HepG2 (cell line): ENCODE results near the gene PCSK6. TPM values are rescaled to one million over a fixed set of nuclear protein-coding genes. Genes with fewer than 3 reads are reported as not detected.

ENCODE experiments used
- ATAC-seq: fragments of 200-7000 bp; cut with Tn5 transposase; 3 replicates; pipeline ENCODE4 v1.9.1; 2020; ENCODE audit warnings: mild to moderate bottlenecking, moderate library complexity
- BruUV-seq: library from RNA; stranded (reverse); fragments of 400-500 nt; replicated peaks from 2 replicates; lab custom pipeline; 2021; lab: Mats Ljungman, UMichigan
- CTCF ChIA-PET: fragments of 300-600 bp; formaldehyde crosslinking; extraction: SDS; loops from one replicate; lab custom pipeline; 2021; ENCODE audit warnings: low total read pairs, inconsistent platforms, low intra/inter-chr PET ratio; lab: Yijun Ruan, JAX
- POLR2A ChIA-PET: fragments of 350-600 bp; sonication (Branson Sonifier 250); formaldehyde crosslinking; loops from one replicate; lab custom pipeline; 2020; ENCODE audit warnings: antibody characterized with exemption, inconsistent platforms; lab: Yijun Ruan, JAX
- DNase-seq: peaks from one replicate; pipeline ENCODE4 v3.0.0-alpha.2; 2015; ENCODE audit warnings: low spot score
- FAIRE-seq: peaks from 3 replicates; lab custom pipeline; 2011; peaks lifted over from hg19 to GRCh38; lab: Jason Lieb, UNC
- H2AFZ ChIP-seq: one replicate; pipeline ENCODE4 v1.6.1; 2011; ENCODE audit warnings: low read length, inconsistent platforms
- H3K27ac ChIP-seq: fragments of 300-600 bp; 3 replicates; pipeline ENCODE4 v1.8.0; 2011; ENCODE audit warnings: mixed run types, mild to moderate bottlenecking, mixed read lengths, low read length, inconsistent platforms; ENCODE audit not compliant: insufficient read depth; ENCODE audit errors: extremely low read length
- H3K27me3 ChIP-seq, 2 experiments: fragments of 200-600 bp in 1 of 2; 2 replicates in 1 of 2; 3 replicates in 1 of 2; pipeline versions ENCODE4 v1.6.0 to v1.8.0; 2011; ENCODE audit warnings: low read length in 2 of 2, mild to moderate bottlenecking in 2 of 2, moderate library complexity in 2 of 2, inconsistent platforms in 1 of 2; ENCODE audit not compliant: insufficient read depth in 2 of 2, control insufficient read depth in 1 of 2
- H3K36me3 ChIP-seq, 2 experiments: fragments of 200-600 bp in 1 of 2; replicated peaks in 1 of 2; 2 replicates in 1 of 2; 3 replicates in 1 of 2; pipeline versions ENCODE4 v1.5.1 to v1.8.0; 2011; ENCODE audit warnings: low read length in 2 of 2, inconsistent platforms in 1 of 2; ENCODE audit not compliant: insufficient read depth in 2 of 2, control insufficient read depth in 1 of 2
- H3K4me1 ChIP-seq: 2 replicates; pipeline ENCODE4 v1.5.1; 2012; ENCODE audit warnings: low read length, inconsistent platforms; ENCODE audit not compliant: insufficient read depth
- H3K4me2 ChIP-seq: 2 replicates; pipeline ENCODE4 v1.6.0; 2011; ENCODE audit warnings: low read depth, low read length, inconsistent platforms
- H3K4me3 ChIP-seq, 3 experiments: fragments of 200-600 bp in 1 of 3; sonication (generic), shearing (Covaris generic) in 1 of 3; replicated peaks in 1 of 3; 2 replicates each; pipeline ENCODE4 v1.5.1; 2011 to 2016; ENCODE audit warnings: low read length in 3 of 3, inconsistent platforms in 2 of 3, low read depth in 2 of 3, mild to moderate bottlenecking in 2 of 3, control low read depth in 1 of 3, mixed read lengths in 1 of 3; ENCODE audit not compliant: insufficient read depth in 1 of 3
- H3K79me2 ChIP-seq: one replicate; pipeline ENCODE4 v1.6.1; 2011; ENCODE audit warnings: low read length, inconsistent platforms; ENCODE audit not compliant: insufficient read depth
- H3K9ac ChIP-seq: 2 replicates; pipeline ENCODE4 v1.6.0; 2011; ENCODE audit warnings: mild to moderate bottlenecking, low read depth, low read length, inconsistent platforms; ENCODE audit not compliant: insufficient read depth
- H3K9me3 ChIP-seq: 2 replicates; pipeline ENCODE4 v1.5.1; 2012; ENCODE audit warnings: mild to moderate bottlenecking, low read length
- H4K20me1 ChIP-seq: 2 replicates; pipeline ENCODE4 v1.6.0; 2011; ENCODE audit warnings: inconsistent platforms, mild to moderate bottlenecking, low read length, moderate library complexity; ENCODE audit not compliant: insufficient read depth
- HDAC6 ChIP-seq: fragments of 200-600 bp; sonication (generic); IDR thresholded peaks from 2 replicates; pipeline ENCODE4 v1.7.0; 2017; ENCODE audit warnings: mild to moderate bottlenecking, antibody characterized with exemption, low read length, low read depth
- NR2F2 ChIP-seq: IDR thresholded peaks from 2 replicates; pipeline ENCODE4 v1.6.1; 2012; ENCODE audit warnings: low read depth, inconsistent platforms, borderline replicate concordance
- RBM22 ChIP-seq: fragments of 200-400 bp; formaldehyde crosslinking; optimal IDR thresholded peaks from 2 replicates; pipeline ENCODE3; 2017; ENCODE audit warnings: mild to moderate bottlenecking, low read length, moderate library complexity
- WGBS: methylation state at CpG from one replicate; pipeline ENCODE4 v1.1.6; 2017; ENCODE audit warnings: low lambda C conversion rate; 5-methylcytosine and 5-hydroxymethylcytosine counted together
- in situ Hi-C: cut with HindIII; loops from 2 replicates; pipeline ENCODE4 v1.10.0; 2017; ENCODE audit warnings: low pct_unique_long_range_greater_than_20kb; ENCODE audit not compliant: extremely low pct_ligation_motif_present
- intact Hi-C: fragments of 100-400 bp; cut with micrococcal nuclease; formaldehyde crosslinking; loops from one replicate; pipeline ENCODE4 v1.10.0; 2022; ENCODE audit not compliant: unreplicated experiment
- polyA plus RNA-seq, 8 experiments: library from polyadenylated mRNA; depleted of rRNA in 3 of 8; stranded (reverse) in 7 of 8; unstranded in 1 of 8; fragments of >200 nt; fragmentation: Illumina TruSeq in 4 of 8; extraction: Trizol in 4 of 8; gene quantifications; 2 replicates each; pipeline versions ENCODE4 v1.2.1 to v1.2.3, GENCODE V29; 2011 to 2016; ENCODE audit warnings: low read depth in 4 of 8, missing spikeins in 1 of 8, mixed read lengths in 1 of 8; ENCODE audit not compliant: insufficient read depth in 1 of 8
- total RNA-seq, 5 experiments: library from RNA; depleted of rRNA; stranded (reverse); fragments of >200 nt; fragmentation: Illumina TruSeq; extraction: Trizol; gene quantifications; 2 replicates each; pipeline ENCODE4 v1.2.3, GENCODE V29; 2016; ENCODE audit warnings: low read depth in 1 of 5

The PCSK6 gene
- total and polyA plus RNA-seq, 2 of the 13 experiments (the other 11 are each of a cell fraction or from before 2014, with no cell fraction given) = 56.5 to 155 TPM

GRCh38 chr15:101396484-101397261 lies 92.8 kb downstream of the PCSK6 start:
- in situ Hi-C loops = no loop called here
- FAIRE-seq (no peak), DNase-seq (no peak), ATAC-seq (no peak)
- peaks cover 48 to 87% of the 10 kb centered on the region in 2 experiments for H3K36me3 ChIP-seq
- H3K79me2 ChIP-seq = no peaks in the 10 kb centered on the region
- no peaks in the 10 kb centered on the region; the same call in 1 of the 2 replicates for H4K20me1 ChIP-seq
- H3K27ac ChIP-seq = no peak overlapping the region
- H3K9me3 ChIP-seq = no peaks in the 10 kb centered on the region
- intact Hi-C loops = no loop called here
- 97% methylated on average over 17 of the region's 19 CpGs for WGBS
- no peaks in the 10 kb centered on the region for H3K27me3 ChIP-seq
- no peak overlapping the region for H3K4me3 ChIP-seq
- H3K9ac ChIP-seq = no peak overlapping the region
- POLR2A ChIA-PET = no interaction called here
- no peak overlapping the region for H3K4me2 ChIP-seq
- no TSS peak for BruUV-seq
- CTCF ChIA-PET = no interaction called here
- H3K4me1 ChIP-seq = no peaks in the 10 kb centered on the region
- no peak overlapping the region for H2AFZ ChIP-seq
- TF ChIP-seq RBM22 (peak; percentile 76), NR2F2 (no peak)

- CTCF ChIA-PET = no interaction called here
- TF ChIP-seq HDAC6 = no peak
- no peak overlapping the region for H3K4me2 ChIP-seq
- H3K9ac ChIP-seq = no peak overlapping the region
- no peaks in the 10 kb centered on the region for H3K4me1 ChIP-seq
- no peak for DNase-seq
- H3K79me2 ChIP-seq = no peaks in the 10 kb centered on the region
- no peaks in the 10 kb centered on the region for H3K9me3 ChIP-seq
- ATAC-seq = no peak
- H3K4me3 ChIP-seq = no peak overlapping the region
- no TSS peak for BruUV-seq
- no peaks in the 10 kb centered on the region for H3K27me3 ChIP-seq
- no peaks in the 10 kb centered on the region for H4K20me1 ChIP-seq
- 94% methylated on average over 11 of the region's 11 CpGs for WGBS
- in situ Hi-C loops = no loop called here
- FAIRE-seq = no peak
- H2AFZ ChIP-seq = no peak overlapping the region
- intact Hi-C loops = no loop called here
- POLR2A ChIA-PET = no interaction called here
- peaks cover 45 to 94% of the 10 kb centered on the region in 2 experiments for H3K36me3 ChIP-seq
- H3K27ac ChIP-seq = no peak overlapping the region
These were observed 94.9 kb downstream of the PCSK6 start for GRCh38 chr15:101394654-101395053.
